Fibroblast of pulmonary artery (primary cell): ENCODE data around the gene SLC8B1.

Source experiments
- DNase-seq: peaks from one replicate; pipeline ENCODE4 v3.0.0-alpha.2; 2010; ENCODE audit warnings: low read depth
- H3K4me3 ChIP-seq: replicated peaks from 2 replicates; pipeline ENCODE4 v1.5.1; 2011; ENCODE audit warnings: low read depth, mild to moderate bottlenecking, control low read depth, low read length, moderate library complexity
- TF ChIP-seq, protein P1 (sequence below): IDR thresholded peaks from 2 replicates; pipeline ENCODE4 v1.5.1; 2011; ENCODE audit warnings: mild to moderate bottlenecking, control low read depth, low read length, inconsistent platforms; ENCODE audit errors: missing control alignments

SLC8B1 gene

GRCh38 chr12:113334786-113335539 lies at the start of gene SLC8B1:
SLC8B1 (minus strand) TSS chr12:113335109; CDS start chr12:113332878, 2,231 bp downstream.
- H3K4me3 ChIP-seq = peak within 1 kb of the TSS; percentile 72
- DNase-seq = peak; percentile 74
- TF ChIP-seq, protein P1, sequence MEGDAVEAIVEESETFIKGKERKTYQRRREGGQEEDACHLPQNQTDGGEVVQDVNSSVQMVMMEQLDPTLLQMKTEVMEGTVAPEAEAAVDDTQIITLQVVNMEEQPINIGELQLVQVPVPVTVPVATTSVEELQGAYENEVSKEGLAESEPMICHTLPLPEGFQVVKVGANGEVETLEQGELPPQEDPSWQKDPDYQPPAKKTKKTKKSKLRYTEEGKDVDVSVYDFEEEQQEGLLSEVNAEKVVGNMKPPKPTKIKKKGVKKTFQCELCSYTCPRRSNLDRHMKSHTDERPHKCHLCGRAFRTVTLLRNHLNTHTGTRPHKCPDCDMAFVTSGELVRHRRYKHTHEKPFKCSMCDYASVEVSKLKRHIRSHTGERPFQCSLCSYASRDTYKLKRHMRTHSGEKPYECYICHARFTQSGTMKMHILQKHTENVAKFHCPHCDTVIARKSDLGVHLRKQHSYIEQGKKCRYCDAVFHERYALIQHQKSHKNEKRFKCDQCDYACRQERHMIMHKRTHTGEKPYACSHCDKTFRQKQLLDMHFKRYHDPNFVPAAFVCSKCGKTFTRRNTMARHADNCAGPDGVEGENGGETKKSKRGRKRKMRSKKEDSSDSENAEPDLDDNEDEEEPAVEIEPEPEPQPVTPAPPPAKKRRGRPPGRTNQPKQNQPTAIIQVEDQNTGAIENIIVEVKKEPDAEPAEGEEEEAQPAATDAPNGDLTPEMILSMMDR = no peak

- H3K4me3 ChIP-seq = no peak overlapping the region
- TF ChIP-seq, protein P1 = no peak
- no peak for DNase-seq
Observed at GRCh38 chr12:113382206-113382605, 47.3 kb upstream of the SLC8B1 start.

DNA sequence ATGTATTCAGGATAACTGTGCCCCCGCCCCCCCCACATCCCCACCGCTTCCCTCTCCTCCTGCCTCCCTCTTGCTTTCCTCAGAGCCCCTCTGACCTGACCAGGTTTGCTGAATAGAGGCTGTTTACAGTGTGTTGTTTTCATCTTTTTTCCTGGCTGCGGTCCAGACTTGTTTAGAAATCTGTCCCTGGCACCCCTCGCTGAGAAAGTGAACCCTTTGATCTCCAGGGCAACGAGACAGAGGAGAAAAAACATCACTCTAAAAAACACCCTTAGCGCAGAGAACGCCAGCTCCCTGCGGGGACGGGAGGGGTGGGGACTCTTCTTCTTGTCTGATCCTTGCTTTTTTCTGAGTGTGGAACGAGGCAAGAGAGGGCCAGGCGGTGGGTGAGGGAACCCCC lies 46.3 kb upstream of the SLC8B1 start:
- no peak overlapping the region for H3K4me3 ChIP-seq
- TF ChIP-seq, protein P1 = no peak
- DNase-seq = no peak

DNA sequence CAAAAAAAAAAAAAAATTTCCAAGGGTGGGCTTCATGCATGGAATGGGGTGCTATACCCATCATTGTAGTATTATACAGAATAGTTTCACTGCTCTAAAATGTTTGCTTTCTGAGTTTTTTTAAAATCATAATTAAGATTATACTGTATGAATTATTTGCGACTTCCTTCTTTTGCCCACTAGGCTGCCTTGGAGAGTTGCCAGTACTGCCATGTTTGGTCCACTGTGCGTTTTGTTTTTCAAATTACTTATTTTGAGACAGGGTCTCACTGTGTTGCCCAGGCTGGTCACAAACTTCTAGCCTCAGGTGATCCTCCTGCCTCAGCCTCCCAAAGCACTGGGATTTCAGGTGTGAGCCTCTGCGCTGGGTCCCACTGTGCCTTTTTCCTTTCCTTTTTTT lies 43.4 kb upstream of the SLC8B1 start:
- no peak for DNase-seq
- H3K4me3 ChIP-seq = no peak overlapping the region
- TF ChIP-seq, protein P1 = no peak

DNA sequence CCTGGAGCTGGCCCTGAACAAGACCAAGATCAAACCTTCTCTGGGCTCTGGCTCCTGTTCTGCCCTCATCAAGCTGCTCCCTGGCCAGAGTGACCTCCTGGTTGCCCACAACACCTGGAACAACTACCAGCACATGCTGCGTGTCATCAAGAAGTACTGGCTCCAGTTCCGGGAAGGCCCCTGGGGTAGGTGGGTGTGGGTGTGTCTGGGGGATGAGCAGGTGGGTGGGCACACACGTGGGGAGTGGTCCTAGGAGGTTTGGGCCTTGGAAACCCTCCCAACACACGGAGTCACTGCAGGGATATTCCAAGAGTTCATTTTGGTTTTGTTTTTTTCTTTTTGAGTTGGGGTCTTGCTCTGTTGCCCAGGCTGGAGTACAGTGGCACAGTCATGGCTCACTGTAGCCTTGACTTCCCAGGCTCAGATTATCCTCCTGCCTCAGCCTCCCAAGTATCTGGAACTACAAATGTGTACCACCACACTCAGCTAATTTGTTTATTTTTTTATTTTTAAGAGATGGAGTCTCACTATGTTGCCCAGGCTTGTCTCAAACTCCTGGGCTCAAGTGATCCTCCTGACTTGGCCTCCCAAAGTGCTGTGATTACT lies 40.0 kb upstream of the SLC8B1 start:
- H3K4me3 ChIP-seq = no peak overlapping the region
- no peak for DNase-seq
- TF ChIP-seq, protein P1 = no peak

GRCh38 chr12:113373969-113374368 lies 39.1 kb upstream of the SLC8B1 start:
- no peak for DNase-seq

More at GRCh38 chr12:113373969-113374368, 39.1 kb upstream of the SLC8B1 start:
- TF ChIP-seq, protein P1 = no peak
- no peak overlapping the region for H3K4me3 ChIP-seq
